Panc1 (cell line): Measurements from ENCODE around the gene GPC6.

ENCODE experiments used
- POLR2AphosphoS5 ChIP-seq: IDR thresholded peaks from 2 replicates; pipeline ENCODE4 v1.6.1; 2012; ENCODE audit warnings: mild to moderate bottlenecking, low read depth, low read length, moderate library complexity
- REST ChIP-seq, 2 experiments: IDR thresholded peaks; 2 replicates each; pipeline ENCODE4 v1.6.1; 2011 to 2012; ENCODE audit warnings: low read depth in 2 of 2, control low read depth in 1 of 2, low read length in 1 of 2, mild to moderate bottlenecking in 1 of 2, moderate library complexity in 1 of 2; ENCODE audit not compliant: insufficient read depth in 1 of 2
- TCF7L2 ChIP-seq: IDR thresholded peaks from 2 replicates; pipeline ENCODE4 v1.6.1; 2011; ENCODE audit warnings: mild to moderate bottlenecking, low read depth, low read length, inconsistent platforms

GRCh38 chr13:93806861-93807260 lies 580.3 kb downstream of the GPC6 start:
- TF ChIP-seq REST (IDR thresholded peaks at IDR 0.05; ENCODE audit: insufficient read depth in 1 of 2, low read depth in 2 of 2, low read length in 1 of 2) (no peak), POLR2AphosphoS5 (no peak), TCF7L2 (no peak)
